Activated T-cell treated with anti-CD3 and anti-CD28 coated beads for 48 hours (primary cell): ENCODE measurements around the gene C11orf21.

Source experiments
- DNase-seq: peaks from one replicate; pipeline ENCODE4 v3.0.0-alpha.2; 2020; ENCODE audit warnings: low read depth

The C11orf21 gene

DNA sequence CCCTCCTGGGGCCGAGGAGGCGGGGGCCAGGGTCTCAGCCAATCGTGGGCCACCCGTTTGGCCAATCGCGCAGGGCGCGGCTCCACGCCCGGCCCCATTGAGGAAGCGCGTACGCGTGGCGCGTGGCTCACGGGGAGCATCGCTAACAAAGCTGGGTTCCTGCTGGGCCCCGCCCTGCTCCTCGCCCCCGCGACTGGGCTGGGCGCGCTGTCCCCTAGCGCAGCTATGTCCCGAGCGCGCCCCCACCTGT lies 30.7 kb downstream of the C11orf21 start:
- peak; percentile 37 for DNase-seq

DNA sequence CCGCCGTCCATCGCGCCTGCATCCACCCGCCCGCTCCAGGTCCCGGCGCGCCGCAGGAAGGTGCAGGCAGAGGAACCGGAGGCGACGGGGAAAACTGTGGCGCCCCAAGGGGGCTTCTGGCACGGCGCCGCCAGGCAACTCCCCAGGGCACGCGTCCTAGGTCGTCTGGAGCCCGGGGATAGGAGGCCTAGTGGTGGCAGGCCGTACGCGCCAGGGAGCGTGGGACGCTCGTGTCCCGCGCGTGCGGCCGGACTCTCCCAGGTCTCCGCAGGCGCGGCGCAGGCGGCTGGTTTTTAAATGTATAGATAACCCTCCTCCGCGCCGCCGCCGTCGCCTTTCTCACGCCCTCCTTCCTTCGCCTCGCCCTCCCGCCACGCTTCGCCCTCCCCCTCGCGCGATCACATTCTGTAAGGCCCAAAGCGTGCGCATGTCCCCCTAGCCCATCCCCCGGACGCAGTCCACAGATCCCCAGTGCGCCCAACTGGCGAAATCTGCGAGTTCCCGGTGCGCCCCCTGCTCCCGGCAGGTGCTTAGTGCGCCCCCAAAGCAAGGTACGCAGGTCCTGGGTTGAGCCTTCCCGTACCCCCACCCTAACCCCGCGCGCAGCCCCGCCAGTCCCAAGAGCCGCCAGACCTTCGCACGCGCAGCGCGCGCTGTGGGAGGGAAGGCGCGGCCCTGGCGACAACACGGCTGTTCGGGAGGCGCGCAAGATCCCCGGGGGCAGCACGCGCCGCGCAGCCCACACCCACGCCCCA lies 31.2 kb downstream of the C11orf21 start, which contains the start of gene ASCL2:
TSS of gene ASCL2 (minus strand) at position 267 of the 755 bp plus-strand sequence. CDS start at position 11, 256 bp downstream.
- DNase-seq: no peak

DNA sequence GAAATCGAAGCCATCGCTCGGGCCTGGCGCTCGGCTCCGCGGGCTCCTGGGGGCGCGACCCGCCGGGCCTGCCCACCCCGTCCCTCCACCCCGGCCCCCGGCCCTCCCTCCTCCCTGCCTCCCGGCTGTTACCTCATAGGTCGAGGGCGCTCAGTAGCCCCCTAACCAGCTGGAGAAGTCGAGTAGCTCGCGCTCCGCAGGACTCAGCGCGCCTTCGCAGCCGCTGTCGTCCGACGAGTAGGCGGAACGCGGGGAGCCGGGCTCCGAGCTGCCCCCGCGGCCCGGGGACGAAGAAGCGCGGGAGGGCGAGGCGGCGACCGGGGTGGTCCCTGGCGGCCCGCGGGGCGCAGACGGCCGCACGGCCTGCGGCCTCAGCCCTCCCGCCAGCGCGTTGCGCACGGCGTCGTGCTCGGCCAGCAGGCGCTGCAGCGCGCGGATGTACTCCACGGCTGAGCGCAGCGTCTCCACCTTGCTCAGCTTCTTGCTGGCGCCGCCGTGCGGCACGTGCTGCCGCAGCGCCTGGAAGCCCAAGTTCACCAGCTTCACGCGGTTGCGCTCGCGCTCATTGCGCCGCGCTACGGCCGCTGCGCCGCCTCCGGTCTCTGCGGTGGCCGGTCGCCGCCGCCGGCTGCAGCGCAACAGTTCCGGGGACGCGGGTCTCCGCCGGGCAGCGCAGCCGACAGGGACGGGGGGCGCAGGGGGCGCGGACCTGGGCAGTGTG lies 32.0 kb downstream of the C11orf21 start:
- peak; percentile 51 for DNase-seq

DNA sequence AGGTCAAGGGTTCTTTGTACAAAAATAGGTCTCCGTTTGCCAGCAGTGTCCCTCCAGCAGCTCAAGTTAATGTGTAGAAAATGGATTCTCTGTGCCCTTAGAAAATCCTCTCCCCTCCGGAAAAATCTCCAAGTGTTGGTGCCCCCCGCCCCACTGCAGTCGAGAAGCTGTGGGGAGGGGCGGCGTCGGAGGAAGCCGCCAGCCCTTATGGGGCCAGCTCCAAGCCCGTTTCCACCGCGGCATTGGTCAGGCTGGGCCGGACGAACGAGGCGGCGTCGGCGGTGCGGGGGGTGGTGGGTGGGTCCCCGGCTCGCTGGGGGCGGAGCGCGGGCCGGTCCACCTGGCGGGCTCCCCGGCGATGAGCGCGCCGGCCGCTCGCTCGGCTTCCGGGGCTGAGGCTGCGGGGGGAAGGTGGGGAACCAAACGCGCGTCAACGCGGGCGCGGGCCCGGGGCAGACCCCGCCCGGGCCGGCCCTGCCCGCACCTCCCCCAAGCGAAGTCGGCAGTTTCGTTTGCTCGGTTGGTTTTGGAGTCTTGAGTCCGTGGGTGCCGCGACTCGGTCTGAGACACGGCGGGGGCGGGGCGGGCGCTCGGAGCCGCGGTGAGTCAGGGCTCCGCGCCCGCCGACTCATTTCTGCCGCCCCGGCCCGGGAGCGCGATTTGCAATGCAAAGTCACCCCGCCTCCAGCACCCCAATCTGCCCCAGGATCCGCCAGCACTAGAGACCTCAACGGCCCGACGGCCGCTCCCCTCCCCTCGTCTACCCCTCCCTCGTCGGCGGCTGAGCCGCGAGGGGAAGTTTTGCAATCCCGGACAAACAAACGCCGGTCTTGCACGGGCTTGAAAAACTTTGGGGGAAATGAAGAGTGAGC lies 32.8 kb downstream of the C11orf21 start:
- peak; percentile 85 for DNase-seq

DNA sequence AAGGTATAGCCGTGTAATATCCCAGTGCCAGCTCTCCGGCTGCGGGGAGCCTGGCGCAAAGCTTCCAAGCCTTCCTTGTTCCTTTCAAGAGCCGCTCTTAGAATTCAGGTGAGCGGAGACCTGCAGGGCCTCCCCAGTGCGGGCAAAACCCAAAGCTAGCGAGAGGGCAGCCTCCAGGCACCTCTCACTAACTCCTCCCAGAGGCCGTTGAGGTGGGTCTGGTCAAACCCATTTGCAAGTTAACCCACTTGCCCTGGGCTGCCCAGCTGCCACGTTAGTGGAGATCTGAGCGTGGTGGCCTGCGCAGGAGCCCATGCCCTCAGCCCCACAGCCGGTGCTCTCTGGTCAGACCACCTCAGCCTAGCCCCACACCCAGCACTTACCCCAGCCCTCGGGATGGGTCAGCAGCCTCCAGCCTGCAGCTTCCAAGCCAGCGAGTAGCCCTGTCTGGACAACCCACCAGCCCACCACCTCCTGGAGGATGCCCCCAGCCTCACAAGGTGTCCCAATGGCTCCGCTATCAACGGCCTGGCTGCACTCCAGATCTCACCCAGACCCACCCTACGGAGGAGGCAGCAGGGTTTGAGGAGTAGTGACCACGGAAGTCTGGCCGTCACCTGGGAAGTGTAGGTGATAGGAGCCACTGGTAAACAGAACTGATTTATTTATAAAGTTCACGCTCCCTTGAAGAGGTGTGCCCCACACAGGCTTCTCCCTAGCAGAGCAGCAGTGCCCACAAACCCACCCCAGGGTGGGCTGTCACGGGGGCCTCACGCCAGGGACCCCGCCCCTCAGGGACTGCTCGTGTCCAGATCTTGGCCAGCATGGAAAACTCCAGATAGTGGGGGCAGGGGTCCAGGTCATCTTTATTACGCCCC lies 33.6 kb downstream of the C11orf21 start:
- no peak for DNase-seq

DNA sequence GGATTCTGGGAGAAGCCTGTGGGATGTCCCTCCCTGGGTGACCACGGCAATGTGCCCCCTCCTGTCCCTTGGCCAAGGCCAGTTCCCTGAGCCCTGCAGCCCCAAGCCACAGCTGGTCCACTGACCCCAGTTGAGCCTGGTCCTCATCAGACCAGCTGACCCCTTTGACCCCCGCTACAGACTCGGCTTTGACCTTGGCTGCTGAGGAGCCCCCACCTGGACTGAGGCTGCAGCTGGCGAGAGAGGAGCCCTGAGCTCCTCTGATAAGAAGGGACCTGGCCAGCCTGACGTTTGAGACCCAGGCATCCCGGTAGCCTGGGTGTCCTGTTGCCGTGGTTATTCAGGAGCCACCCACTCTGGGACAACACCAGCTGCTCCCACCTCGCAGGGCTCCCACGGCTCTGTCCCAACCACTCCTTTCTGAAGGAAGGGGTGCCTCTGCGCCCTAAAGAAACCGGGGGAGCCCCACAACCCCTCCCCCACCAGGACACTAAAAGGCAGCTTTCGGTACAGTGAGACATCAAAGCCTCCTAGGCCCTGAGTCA lies 34.3 kb downstream of the C11orf21 start:
- no peak for DNase-seq

DNA sequence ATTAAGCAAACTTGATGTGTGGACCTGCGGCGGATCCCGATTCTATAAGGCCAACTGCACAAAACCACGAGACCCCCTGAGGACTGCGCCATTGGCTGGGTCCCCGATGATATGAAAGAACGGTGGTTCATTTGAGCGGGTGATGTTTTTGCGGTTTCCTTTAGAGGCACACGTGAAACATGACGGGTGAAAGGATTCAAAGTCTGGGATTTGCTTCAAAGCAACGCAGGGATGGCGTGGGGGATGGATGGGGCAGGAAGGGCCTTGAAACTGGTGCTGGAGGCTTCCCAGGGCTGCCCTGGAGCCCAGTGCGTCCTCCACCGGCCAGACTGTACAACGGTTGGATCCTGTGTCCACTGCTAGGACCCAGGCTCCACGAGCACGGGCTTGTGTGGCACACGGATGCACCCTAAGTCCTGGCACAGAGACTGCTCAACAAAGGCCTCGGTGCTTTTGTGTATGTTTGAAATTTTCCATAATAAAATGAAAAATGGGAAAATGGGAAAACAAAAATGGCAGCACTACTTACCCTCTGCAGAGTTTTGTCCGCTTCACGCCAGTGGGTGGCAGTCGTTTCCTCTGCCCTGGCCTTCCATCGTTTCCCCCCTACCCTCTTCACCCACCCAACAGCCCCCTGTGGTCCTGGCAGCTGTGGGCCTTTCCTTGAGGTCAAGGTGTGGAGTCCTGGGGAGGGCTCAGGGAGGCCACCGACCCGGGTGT lies 35.0 kb downstream of the C11orf21 start:
- DNase-seq: no peak

DNA sequence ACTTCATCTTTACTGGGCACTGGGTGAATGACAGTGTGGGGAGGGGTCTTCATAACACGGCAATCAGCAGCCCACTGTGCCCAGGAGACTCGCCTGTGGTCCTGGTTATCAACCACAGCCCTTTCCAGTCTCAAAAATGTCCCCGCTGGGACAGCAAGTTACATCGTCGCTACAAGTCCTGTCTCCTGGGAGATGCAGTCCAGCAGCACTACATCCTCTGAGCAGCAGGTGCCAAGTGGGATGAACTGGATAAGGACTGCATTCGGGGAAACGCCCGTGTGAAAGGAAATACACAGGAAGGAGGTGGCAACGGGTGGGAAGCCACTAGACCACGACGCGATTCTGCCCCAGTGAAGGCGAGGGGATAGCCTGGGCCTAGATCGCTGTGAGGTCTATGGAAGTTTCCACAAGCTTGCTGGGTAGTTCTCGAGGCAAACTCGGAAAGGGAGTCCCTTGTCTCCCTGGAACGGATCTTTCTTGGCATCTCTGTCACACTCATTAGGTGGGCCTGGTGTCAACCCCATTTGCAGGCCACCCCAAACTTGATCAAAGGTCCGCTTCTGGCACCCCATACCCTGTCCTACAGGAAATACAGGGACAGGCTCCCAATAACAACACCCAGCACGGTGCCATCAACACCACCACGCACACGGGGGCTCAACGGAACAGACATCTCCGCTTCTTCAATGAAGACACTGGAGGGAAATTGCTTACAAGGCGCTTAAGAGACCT lies 35.7 kb downstream of the C11orf21 start:
- DNase-seq: no peak

DNA sequence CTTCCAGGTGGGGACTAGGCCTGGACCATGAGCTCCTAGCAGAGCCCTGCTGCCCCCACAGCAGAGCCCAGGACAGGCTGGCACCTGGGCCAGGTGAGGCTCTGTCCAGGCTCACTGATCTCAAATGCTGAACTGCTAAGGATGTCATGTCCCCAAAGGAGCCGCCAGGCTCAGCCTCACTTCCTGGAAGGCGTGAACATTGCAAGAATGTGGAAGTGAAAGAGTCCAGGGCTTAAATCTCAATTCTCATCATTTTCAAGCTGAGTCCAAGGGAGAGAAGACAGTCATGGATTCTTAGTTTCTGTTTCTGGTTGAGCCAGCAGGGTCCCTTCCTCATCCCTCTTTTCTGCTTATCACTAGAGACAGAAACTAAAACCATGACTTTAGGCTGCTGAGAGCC lies 36.3 kb downstream of the C11orf21 start:
- peak; percentile 23 for DNase-seq

DNA sequence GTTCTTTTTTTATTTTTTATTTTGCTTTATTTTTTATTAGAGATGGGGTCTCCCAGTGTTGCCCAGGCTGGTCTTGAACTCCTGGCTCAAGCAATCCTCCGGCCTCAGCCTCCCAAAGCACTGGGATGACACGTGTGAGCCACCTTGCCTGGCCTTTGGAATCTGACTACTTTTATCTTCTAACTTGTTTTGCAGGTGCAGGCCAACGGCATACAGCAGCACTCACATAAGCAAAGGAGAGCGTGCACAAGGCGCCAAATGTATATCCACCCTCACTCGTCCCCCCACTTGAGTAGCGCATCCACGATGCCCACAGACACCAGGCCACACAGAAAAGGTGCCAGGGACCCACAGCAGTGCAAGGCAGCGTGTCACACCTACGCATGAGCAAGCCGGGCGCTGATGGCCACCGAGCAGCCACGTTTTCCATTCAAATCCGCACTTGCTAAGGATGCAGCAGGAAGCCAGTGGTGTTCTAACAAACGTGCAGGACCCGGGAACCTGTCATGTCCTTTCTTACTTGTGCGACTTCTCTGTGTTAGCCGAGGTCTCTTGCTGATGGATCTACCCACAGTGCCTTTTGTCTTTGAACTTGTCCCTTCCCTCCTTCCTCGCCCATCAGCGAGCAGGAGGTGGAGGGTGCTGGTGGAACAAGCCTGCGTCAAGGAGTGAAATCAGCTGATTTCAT lies 37.2 kb downstream of the C11orf21 start:
- DNase-seq: no peak

DNA sequence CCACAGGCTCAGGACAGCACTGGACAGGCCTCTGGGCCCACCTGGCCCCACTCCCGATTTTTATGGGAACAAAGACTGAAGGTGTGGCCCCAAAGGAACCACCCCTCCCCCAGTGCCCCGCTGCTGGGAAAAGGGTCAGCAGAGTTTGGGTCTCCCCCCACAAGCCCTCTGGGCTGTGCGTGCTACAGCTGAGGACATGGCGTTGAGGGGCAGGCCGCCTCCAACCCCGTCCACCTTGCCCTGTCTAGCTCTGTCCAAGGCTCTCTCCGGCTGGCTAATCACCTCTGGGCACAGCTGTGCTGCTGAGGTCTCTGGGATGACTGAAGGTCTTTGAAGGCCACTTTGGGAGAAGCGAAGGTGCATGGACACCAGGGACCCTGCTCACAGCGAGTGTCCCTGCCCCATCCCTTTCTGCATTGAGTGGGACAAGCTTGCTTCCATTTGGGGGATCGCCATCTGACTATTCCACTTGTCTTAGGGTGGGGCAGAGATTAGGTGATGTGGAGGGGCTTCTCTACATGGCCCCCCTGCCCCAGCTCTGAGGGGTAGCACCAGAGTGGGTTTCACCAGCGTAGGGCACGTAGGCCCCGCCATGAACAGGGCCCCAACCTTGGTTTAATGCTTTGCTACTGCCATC lies 37.9 kb downstream of the C11orf21 start:
- DNase-seq: no peak

DNA sequence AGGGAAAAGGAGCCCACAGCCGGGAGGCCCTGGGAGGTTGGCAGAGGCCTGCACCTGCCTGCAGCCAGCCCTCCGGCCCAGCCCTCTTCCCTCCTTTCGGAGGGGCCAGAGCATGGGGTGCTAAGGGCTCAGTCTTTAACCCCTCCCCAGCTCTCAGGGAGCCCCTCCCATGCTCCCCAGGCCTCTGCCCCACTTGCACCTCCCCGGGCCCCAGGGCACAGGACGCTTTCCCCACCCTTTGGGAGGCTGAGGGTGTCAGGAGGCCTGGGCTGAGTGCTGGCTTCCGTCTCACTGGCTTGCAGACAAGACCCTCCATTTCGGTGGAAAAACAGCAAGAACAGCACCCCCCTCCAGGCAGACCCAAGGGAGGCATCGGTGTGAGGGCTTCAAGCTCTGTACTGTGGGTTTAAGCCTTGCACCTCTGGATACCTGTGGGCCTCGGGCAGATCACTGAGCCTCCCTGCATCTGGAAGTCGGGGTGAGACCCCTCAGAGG lies 38.6 kb downstream of the C11orf21 start:
- no peak for DNase-seq

DNA sequence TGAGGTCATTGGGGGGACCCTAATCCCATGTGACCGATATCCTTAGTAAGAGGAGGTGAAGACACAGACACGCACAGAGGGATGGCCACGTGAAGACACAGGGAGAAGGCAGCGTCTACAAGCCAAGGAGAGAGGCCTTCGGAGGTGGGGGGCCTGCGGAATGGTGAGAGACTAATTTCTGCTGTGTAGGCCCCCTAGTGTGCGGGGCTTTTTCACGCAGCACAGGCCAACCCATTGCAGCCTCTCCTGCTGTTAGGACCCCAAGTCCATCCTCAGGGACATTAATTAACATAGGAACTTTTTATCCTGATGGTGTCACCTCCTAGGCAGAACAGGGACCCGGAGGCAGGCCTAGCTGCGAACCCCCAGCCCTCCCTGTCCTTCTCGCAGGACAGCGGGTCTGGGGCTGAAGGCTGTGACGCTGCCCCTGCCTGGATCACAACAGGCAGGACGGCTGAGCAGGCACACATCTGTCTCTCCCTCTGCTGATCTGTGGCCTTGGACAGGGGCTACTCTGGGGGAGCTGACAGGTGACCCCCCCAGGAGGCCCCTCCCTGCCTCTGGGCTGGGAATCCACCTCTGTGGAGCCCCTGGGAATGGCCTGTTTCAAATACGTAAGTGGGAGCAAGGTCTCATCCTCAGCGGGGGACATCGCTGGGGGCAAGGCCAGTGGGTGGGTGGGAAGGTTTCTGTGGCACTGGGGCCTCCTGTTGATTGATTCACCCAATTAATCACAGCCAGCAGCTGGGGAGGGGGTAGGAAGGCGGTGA lies 39.2 kb downstream of the C11orf21 start:
- no peak for DNase-seq

DNA sequence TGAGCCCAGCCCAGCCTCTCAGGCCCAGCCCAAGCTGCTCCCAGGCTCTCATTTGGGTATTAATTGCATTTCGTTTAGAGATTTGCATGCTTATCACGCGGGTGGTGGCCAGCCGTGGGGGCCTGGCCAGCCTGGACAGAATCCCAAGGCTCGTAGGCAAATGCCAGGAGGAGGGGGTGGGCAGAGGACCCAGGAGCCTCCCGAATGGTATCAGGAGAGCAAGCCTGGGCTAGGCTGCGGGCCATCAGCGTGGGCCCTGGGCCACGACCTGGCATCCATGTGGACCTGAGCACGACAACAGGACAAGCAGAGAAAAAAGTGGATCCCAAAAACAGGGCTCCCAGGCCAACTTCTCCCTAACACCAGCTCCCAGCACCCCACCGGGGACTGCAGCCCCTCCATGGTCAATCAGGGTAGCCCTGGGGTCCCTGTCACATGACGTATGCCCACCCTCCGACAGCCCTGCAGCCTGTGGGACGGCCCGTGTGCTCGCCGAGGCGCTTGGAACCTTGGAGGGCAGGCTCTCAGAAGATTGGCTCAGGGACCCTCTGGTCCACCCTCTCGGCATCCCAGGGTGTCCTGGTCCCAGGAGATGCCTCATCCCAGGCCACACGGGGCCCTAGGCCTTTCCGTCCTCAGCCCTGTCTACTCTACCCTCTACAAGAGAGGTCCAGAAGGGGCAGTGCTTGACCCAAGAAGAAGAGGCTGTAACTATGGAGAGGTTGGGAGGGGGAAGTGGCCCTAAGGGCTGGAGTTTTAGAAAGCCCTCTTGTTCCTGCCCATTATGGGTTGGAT lies 40.1 kb downstream of the C11orf21 start:
- no peak for DNase-seq

DNA sequence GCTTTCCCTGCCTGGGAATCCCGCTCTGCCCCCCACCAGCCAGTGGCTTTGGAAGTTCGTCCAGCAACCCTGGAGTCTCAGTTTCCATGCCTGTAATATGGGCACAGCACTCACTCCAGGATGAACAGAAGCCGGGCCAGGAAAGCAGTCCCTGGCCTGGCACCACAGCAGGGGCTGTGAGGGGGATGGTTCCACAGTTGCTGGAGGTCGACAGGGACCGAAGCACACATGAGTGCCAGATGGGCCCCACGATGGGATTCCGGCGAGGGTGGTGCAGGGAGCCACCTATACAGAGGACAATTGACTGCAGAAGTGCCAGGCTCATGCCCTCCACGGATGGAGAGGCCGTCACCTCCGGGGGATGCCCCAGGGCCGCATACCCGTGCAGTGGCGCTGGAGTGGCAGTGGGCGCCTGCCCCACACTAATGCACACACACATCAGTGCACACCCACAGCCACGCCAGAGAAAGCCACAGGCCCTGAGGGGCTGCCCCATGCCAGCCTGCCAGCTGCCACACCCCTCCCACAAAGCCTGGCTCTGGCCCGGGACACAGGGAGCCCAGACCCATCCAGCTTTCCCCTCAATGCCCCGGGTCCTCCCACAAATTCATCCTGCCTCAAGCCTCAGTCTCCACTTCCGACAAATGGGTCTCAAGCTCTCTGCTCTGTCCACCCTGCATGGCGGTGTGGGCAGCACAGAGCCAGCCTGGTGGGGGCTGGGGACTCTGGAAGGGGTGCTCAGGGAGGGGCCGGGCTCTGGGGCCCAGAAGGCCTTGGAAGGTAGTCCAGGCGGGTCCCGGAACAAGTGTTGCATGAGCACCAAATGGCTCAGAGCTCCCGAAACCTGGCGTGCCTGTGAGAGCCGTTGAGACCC lies 41.0 kb downstream of the C11orf21 start:
- DNase-seq: no peak

DNA sequence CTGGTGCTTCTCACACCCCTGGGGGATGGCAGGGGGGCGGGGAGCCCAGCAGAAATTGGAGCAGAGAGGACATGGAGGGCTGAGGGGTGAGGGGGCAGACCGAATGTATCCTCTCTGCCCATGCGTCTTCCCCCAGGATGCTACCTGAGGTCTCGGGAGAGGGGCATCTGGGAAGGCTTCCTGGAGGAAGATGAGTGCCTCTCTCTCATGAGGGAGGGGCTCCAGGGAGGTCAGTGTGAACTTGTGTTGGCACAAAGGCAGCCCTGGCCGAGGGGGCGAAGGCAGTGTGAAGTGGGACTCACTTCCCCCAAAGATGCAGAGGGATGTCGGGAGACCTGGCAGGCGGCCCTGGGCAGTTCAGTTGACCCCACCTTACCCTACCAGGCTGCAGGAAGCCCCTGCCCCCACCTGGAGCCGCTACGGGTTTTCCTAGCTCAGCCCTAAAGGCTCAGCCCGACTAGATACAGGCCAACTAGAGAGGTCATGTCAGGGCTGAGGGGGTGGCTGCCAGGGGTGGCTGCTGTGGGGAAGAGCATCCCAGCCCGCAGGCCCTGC lies 41.7 kb downstream of the C11orf21 start:
- DNase-seq: no peak
